HepG2 (cell line): Measurements from ENCODE around the gene PPP6R2. TPM values are rescaled to one million over a fixed set of nuclear protein-coding genes. Genes with fewer than 3 reads are reported as not detected.

Experiments used
- ATAC-seq: fragments of 200-7000 bp; cut with Tn5 transposase; 3 replicates; pipeline ENCODE4 v1.9.1; 2020; ENCODE audit warnings: mild to moderate bottlenecking, moderate library complexity
- BruUV-seq: library from RNA; stranded (reverse); fragments of 400-500 nt; replicated peaks from 2 replicates; lab custom pipeline; 2021; lab: Mats Ljungman, UMichigan
- CTCF ChIA-PET: fragments of 300-600 bp; formaldehyde crosslinking; extraction: SDS; loops from one replicate; lab custom pipeline; 2021; ENCODE audit warnings: low total read pairs, inconsistent platforms, low intra/inter-chr PET ratio; lab: Yijun Ruan, JAX
- POLR2A ChIA-PET: fragments of 350-600 bp; sonication (Branson Sonifier 250); formaldehyde crosslinking; loops from one replicate; lab custom pipeline; 2020; ENCODE audit warnings: antibody characterized with exemption, inconsistent platforms; lab: Yijun Ruan, JAX
- DNase-seq: peaks from one replicate; pipeline ENCODE4 v3.0.0-alpha.2; 2015; ENCODE audit warnings: low spot score
- FAIRE-seq: peaks from 3 replicates; lab custom pipeline; 2011; peaks lifted over from hg19 to GRCh38; lab: Jason Lieb, UNC
- H2AFZ ChIP-seq: one replicate; pipeline ENCODE4 v1.6.1; 2011; ENCODE audit warnings: low read length, inconsistent platforms
- H3K27ac ChIP-seq: fragments of 300-600 bp; 3 replicates; pipeline ENCODE4 v1.8.0; 2011; ENCODE audit warnings: mixed run types, mild to moderate bottlenecking, mixed read lengths, low read length, inconsistent platforms; ENCODE audit not compliant: insufficient read depth; ENCODE audit errors: extremely low read length
- H3K27me3 ChIP-seq, 2 experiments: fragments of 200-600 bp in 1 of 2; 2 replicates in 1 of 2; 3 replicates in 1 of 2; pipeline versions ENCODE4 v1.6.0 to v1.8.0; 2011; ENCODE audit warnings: low read length in 2 of 2, mild to moderate bottlenecking in 2 of 2, moderate library complexity in 2 of 2, inconsistent platforms in 1 of 2; ENCODE audit not compliant: insufficient read depth in 2 of 2, control insufficient read depth in 1 of 2
- H3K36me3 ChIP-seq, 2 experiments: fragments of 200-600 bp in 1 of 2; replicated peaks in 1 of 2; 2 replicates in 1 of 2; 3 replicates in 1 of 2; pipeline versions ENCODE4 v1.5.1 to v1.8.0; 2011; ENCODE audit warnings: low read length in 2 of 2, inconsistent platforms in 1 of 2; ENCODE audit not compliant: insufficient read depth in 2 of 2, control insufficient read depth in 1 of 2
- H3K4me1 ChIP-seq: 2 replicates; pipeline ENCODE4 v1.5.1; 2012; ENCODE audit warnings: low read length, inconsistent platforms; ENCODE audit not compliant: insufficient read depth
- H3K4me2 ChIP-seq: 2 replicates; pipeline ENCODE4 v1.6.0; 2011; ENCODE audit warnings: low read depth, low read length, inconsistent platforms
- H3K4me3 ChIP-seq, 3 experiments: fragments of 200-600 bp in 1 of 3; sonication (generic), shearing (Covaris generic) in 1 of 3; replicated peaks in 1 of 3; 2 replicates each; pipeline ENCODE4 v1.5.1; 2011 to 2016; ENCODE audit warnings: low read length in 3 of 3, inconsistent platforms in 2 of 3, low read depth in 2 of 3, mild to moderate bottlenecking in 2 of 3, control low read depth in 1 of 3, mixed read lengths in 1 of 3; ENCODE audit not compliant: insufficient read depth in 1 of 3
- H3K79me2 ChIP-seq: one replicate; pipeline ENCODE4 v1.6.1; 2011; ENCODE audit warnings: low read length, inconsistent platforms; ENCODE audit not compliant: insufficient read depth
- H3K9ac ChIP-seq: 2 replicates; pipeline ENCODE4 v1.6.0; 2011; ENCODE audit warnings: mild to moderate bottlenecking, low read depth, low read length, inconsistent platforms; ENCODE audit not compliant: insufficient read depth
- H3K9me3 ChIP-seq: 2 replicates; pipeline ENCODE4 v1.5.1; 2012; ENCODE audit warnings: mild to moderate bottlenecking, low read length
- H4K20me1 ChIP-seq: 2 replicates; pipeline ENCODE4 v1.6.0; 2011; ENCODE audit warnings: inconsistent platforms, mild to moderate bottlenecking, low read length, moderate library complexity; ENCODE audit not compliant: insufficient read depth
- ETS1 ChIP-seq: sonication (generic); formaldehyde crosslinking; IDR thresholded peaks from 2 replicates; pipeline ENCODE4 v1.4.0; 2020; ENCODE audit warnings: missing genetic modification reagents
- FOXK2 ChIP-seq: fragments of 450-650 bp; IDR thresholded peaks from 2 replicates; pipeline ENCODE4 v1.6.1; 2016
- FOXO1 ChIP-seq: sonication (generic); formaldehyde crosslinking; IDR thresholded peaks from 2 replicates; pipeline ENCODE4 v1.4.0; 2020; ENCODE audit warnings: missing genetic modification reagents
- GTF3A ChIP-seq: sonication (generic); formaldehyde crosslinking; conservative IDR thresholded peaks from 2 replicates; pipeline ENCODE4 v1.4.0; 2020; ENCODE audit warnings: mild to moderate bottlenecking, missing genetic modification reagents
- HDAC2 ChIP-seq: sonication (generic); formaldehyde crosslinking; IDR thresholded peaks from 2 replicates; pipeline ENCODE4 v1.4.0; 2020; ENCODE audit warnings: missing genetic modification reagents
- HNF4A ChIP-seq: sonication (generic); formaldehyde crosslinking; IDR thresholded peaks from 2 replicates; pipeline ENCODE4 v1.4.0; 2020; ENCODE audit warnings: missing genetic modification reagents
- JDP2 ChIP-seq: sonication (generic); formaldehyde crosslinking; IDR thresholded peaks from 2 replicates; pipeline ENCODE4 v1.8.1; 2022; ENCODE audit warnings: missing genetic modification reagents, borderline replicate concordance
- NFYB ChIP-seq: sonication (generic); formaldehyde crosslinking; IDR thresholded peaks from 2 replicates; pipeline ENCODE4 v1.4.0; 2020; ENCODE audit warnings: missing genetic modification reagents
- PHF21A ChIP-seq: sonication (generic); formaldehyde crosslinking; IDR thresholded peaks from 2 replicates; pipeline ENCODE4 v1.5.0; 2020; ENCODE audit warnings: mild to moderate bottlenecking, missing genetic modification reagents
- RNF219 ChIP-seq: sonication (generic); formaldehyde crosslinking; IDR thresholded peaks from 2 replicates; pipeline ENCODE4 v1.5.0; 2020; ENCODE audit warnings: mild to moderate bottlenecking, missing genetic modification reagents
- SNAPC5 ChIP-seq: sonication (generic); formaldehyde crosslinking; IDR thresholded peaks from 2 replicates; pipeline ENCODE4 v1.8.1; 2023; ENCODE audit warnings: mild to moderate bottlenecking, missing genetic modification reagents, borderline replicate concordance
- SOX13 ChIP-seq, 3 experiments: fragments of 450-650 bp in 1 of 3; sonication (generic) in 1 of 3; formaldehyde crosslinking in 1 of 3; IDR thresholded peaks in 2 of 3; conservative IDR thresholded peaks in 1 of 3; 2 replicates each; pipeline versions ENCODE4 v1.5.0 to v1.6.1; 2016 to 2020; ENCODE audit warnings: antibody characterized with exemption in 1 of 3, mild to moderate bottlenecking in 1 of 3, missing compliant biosample characterization in 1 of 3, missing genetic modification reagents in 1 of 3, moderate library complexity in 1 of 3
- ZNF350 ChIP-seq: sonication (generic); formaldehyde crosslinking; IDR thresholded peaks from 2 replicates; pipeline ENCODE4 v1.4.0; 2020; ENCODE audit warnings: mild to moderate bottlenecking, low read depth, missing genetic modification reagents, borderline replicate concordance
- ZNF451 ChIP-seq: sonication (generic); formaldehyde crosslinking; IDR thresholded peaks from 2 replicates; pipeline ENCODE4 v1.5.0; 2020; ENCODE audit warnings: mild to moderate bottlenecking, missing genetic modification reagents
- ZNF597 ChIP-seq: sonication (generic); formaldehyde crosslinking; IDR thresholded peaks from 2 replicates; pipeline ENCODE4 v1.5.0; 2020; ENCODE audit warnings: missing genetic modification reagents
- ZNF678 ChIP-seq: sonication (generic); formaldehyde crosslinking; IDR thresholded peaks from 2 replicates; pipeline ENCODE4 v1.4.0; 2020; ENCODE audit warnings: mild to moderate bottlenecking, missing genetic modification reagents
- ZNF816 ChIP-seq: sonication (generic); formaldehyde crosslinking; IDR thresholded peaks from 2 replicates; pipeline ENCODE4 v1.8.0; 2022; ENCODE audit warnings: missing genetic modification reagents, mild to moderate bottlenecking, borderline replicate concordance
- ZSCAN31 ChIP-seq: sonication (generic); formaldehyde crosslinking; IDR thresholded peaks from 2 replicates; pipeline ENCODE4 v1.5.0; 2020; ENCODE audit warnings: low read depth, mild to moderate bottlenecking, missing genetic modification reagents
- WGBS: methylation state at CpG from one replicate; pipeline ENCODE4 v1.1.6; 2017; ENCODE audit warnings: low lambda C conversion rate; 5-methylcytosine and 5-hydroxymethylcytosine counted together
- in situ Hi-C: cut with HindIII; loops from 2 replicates; pipeline ENCODE4 v1.10.0; 2017; ENCODE audit warnings: low pct_unique_long_range_greater_than_20kb; ENCODE audit not compliant: extremely low pct_ligation_motif_present
- intact Hi-C: fragments of 100-400 bp; cut with micrococcal nuclease; formaldehyde crosslinking; loops from one replicate; pipeline ENCODE4 v1.10.0; 2022; ENCODE audit not compliant: unreplicated experiment
- polyA plus RNA-seq, 8 experiments: library from polyadenylated mRNA; depleted of rRNA in 3 of 8; stranded (reverse) in 7 of 8; unstranded in 1 of 8; fragments of >200 nt; fragmentation: Illumina TruSeq in 4 of 8; extraction: Trizol in 4 of 8; gene quantifications; 2 replicates each; pipeline versions ENCODE4 v1.2.1 to v1.2.3, GENCODE V29; 2011 to 2016; ENCODE audit warnings: low read depth in 4 of 8, missing spikeins in 1 of 8, mixed read lengths in 1 of 8; ENCODE audit not compliant: insufficient read depth in 1 of 8
- total RNA-seq, 5 experiments: library from RNA; depleted of rRNA; stranded (reverse); fragments of >200 nt; fragmentation: Illumina TruSeq; extraction: Trizol; gene quantifications; 2 replicates each; pipeline ENCODE4 v1.2.3, GENCODE V29; 2016; ENCODE audit warnings: low read depth in 1 of 5

The PPP6R2 gene
- total and polyA plus RNA-seq, 2 of the 13 experiments (the other 11 are each of a cell fraction or from before 2014, with no cell fraction given): 55.0 to 102 TPM

GRCh38 chr22:50293441-50294318, 49.4 kb upstream of the PPP6R2 start:
- Histone ChIP-seq H3K27me3 (no peaks in the 10 kb centered on the region), H2AFZ (no peak overlapping the region), H3K4me1 (peaks cover 65% of the 10 kb centered on the region), H3K9ac (peak overlapping the region; percentile 71), H3K4me2 (peak overlapping the region; percentile 79), H3K79me2 (peaks cover 69% of the 10 kb centered on the region), H3K4me3 (peak overlapping the region; percentile 44 to 74 (median 73); a peak in 5 of 6 replicates), H3K9me3 (no peaks in the 10 kb centered on the region), H3K36me3 (peaks cover 11 to 15% of the 10 kb centered on the region in 2 experiments; a peak in 4 of 5 replicates), H4K20me1 (peaks cover 9% of the 10 kb centered on the region; the same call in 1 of the 2 replicates), H3K27ac (peak overlapping the region; percentile 94)
- BruUV-seq: no TSS peak
- FAIRE-seq (peak; percentile 61), ATAC-seq (peak; percentile 77), DNase-seq (peak; percentile 87)
- intact Hi-C loops (loop anchor here (2.0 to 10.0 kb wide), 3 partner anchors 15 to 869 kb away; partner anchors contain the start of gene DENND6B), in situ Hi-C loops (no loop called here)
- ChIA-PET POLR2A (interaction anchor here (0.7 to 4.8 kb wide), 25 partner anchors 11 to 353 kb away, joined by 3 to 126 read pairs (median 6); partner anchors contain the start of genes CHKB, DENND6B, HDAC10 and MAPK12), CTCF (interaction anchor here (1.2 to 2.3 kb wide), 2 partner anchors 17 to 33 kb away, joined by 9 to 10 read pairs; partner anchors contain the start of gene DENND6B)
- WGBS: no CpG with 5 or more reads among the region's 42 CpGs
- peak; percentile 85 for TF ChIP-seq FOXO1 (CRISPR knock-in tag)
- TF ChIP-seq ZNF816 (CRISPR knock-in tag): peak; percentile 66; the same call in 1 of the 2 replicates
- no peak for TF ChIP-seq SOX13 (IDR thresholded peaks at IDR 0.05)
- TF ChIP-seq SOX13 (CRISPR knock-in tag; conservative IDR thresholded peaks at IDR 0.05 in 1 of 2, IDR thresholded peaks at IDR 0.05 in 1 of 2): peak in 1 of 2 experiments; percentile 67; a peak in 2 of 4 replicates
- no peak for TF ChIP-seq ZNF597 (CRISPR knock-in tag)
- peak; percentile 98 for TF ChIP-seq HNF4A (CRISPR knock-in tag)
- no peak for TF ChIP-seq ZSCAN31 (CRISPR knock-in tag)
- TF ChIP-seq NFYB: peak; percentile 22; the same call in 1 of the 2 replicates
- TF ChIP-seq ETS1: no peak
- no peak for TF ChIP-seq RNF219 (CRISPR knock-in tag)
- peak; percentile 78; the same call in 1 of the 2 replicates for TF ChIP-seq ZNF451 (CRISPR knock-in tag)
- peak; percentile 96; the same call in 1 of the 2 replicates for TF ChIP-seq PHF21A (CRISPR knock-in tag)
- TF ChIP-seq HDAC2 (CRISPR knock-in tag): peak; percentile 91
- no peak for TF ChIP-seq JDP2 (CRISPR knock-in tag)
- peak; percentile 33; the same call in 1 of the 2 replicates for TF ChIP-seq ZNF678
- no peak for TF ChIP-seq FOXK2
- TF ChIP-seq SNAPC5 (CRISPR knock-in tag): 0 out of 2 replicates have a peak, but pooled peaks have one; percentile 61
- 0 out of 2 replicates have a peak, but pooled peaks have one; percentile 54 for TF ChIP-seq GTF3A (CRISPR knock-in tag)
- peak; percentile 59; the same call in 1 of the 2 replicates for TF ChIP-seq ZNF350 (CRISPR knock-in tag)
